Erythroblast (primary cell): ENCODE measurements around the gene PEAR1.

Source experiments
- GATA1 ChIP-seq: IDR thresholded peaks from 2 replicates; pipeline ENCODE4 v1.6.1; 2011; ENCODE audit warnings: low read depth, mild to moderate bottlenecking, control low read depth, low read length, moderate library complexity
- POLR2A ChIP-seq: IDR thresholded peaks from 2 replicates; pipeline ENCODE4 v1.6.1; 2011; ENCODE audit warnings: mild to moderate bottlenecking, low read length

- TF ChIP-seq GATA1 (no peak), POLR2A (no peak)
Observed at GRCh38 chr1:156910309-156910782, 16.8 kb downstream of the PEAR1 start.
